ENCODE measurements around the gene DIAPH1. TPM values are rescaled to one million over a fixed set of nuclear protein-coding genes. Genes with fewer than 3 reads are reported as not detected.
A peak's percentile ranks its signal among the peaks of the same experiment; 100 is the strongest.

Gene DIAPH1
- total RNA-seq, 2 donors from 2014 or later = 186 to 268 TPM

DNA sequence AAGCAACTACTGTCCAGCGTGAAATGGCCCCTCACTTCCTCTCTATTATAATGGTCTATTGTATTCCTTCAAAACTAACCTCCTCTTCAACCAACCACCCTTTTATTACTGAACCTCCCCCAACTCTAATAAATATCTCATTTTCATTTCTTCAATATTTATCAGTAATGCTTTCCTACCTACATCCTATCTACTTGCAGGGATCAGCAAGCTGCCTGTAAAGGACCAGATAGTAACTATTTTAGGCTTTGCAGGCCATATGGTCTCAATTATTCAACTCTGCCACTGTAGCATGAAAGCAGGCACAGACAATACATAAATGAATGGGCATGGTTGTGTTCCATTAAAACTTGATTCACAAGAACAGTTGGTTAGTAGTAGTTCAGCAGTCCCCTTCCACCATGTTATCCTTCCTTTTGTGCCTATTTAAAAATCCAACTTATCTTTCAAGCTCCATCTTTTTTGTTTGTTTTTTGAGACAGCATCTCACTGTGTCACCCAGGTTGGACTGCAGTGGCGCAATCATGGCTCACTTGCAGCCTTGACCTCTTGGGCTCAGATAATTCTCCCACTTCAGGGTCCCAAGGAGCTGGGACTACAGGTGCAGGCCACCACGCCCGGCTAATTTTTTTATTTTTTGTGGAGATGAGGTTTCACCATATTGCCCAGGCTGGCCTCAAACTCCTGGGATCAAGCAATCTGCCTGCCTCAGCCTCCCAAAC, 84.1 kb downstream of the DIAPH1 start:
- peak overlapping the region; percentile 62 for H3K27ac Mint-ChIP-seq
- peaks cover 5% of the 10 kb centered on the region for H3K4me1 Mint-ChIP-seq
- H3K36me3 Mint-ChIP-seq (ENCODE audit: low read depth) = peaks cover 20% of the 10 kb centered on the region
- H3K4me3 Mint-ChIP-seq = no peak overlapping the region
- no peak for ATAC-seq (replicated peaks)
- H3K27me3 Mint-ChIP-seq = no peaks in the 10 kb centered on the region
- H3K9me3 Mint-ChIP-seq = no peaks in the 10 kb centered on the region

GRCh38 chr5:141533897-141534296, 84.9 kb downstream of the DIAPH1 start:
- Mint-ChIP-seq H3K4me3 (no peak overlapping the region), H3K27ac (peak overlapping the region; percentile 62), H3K27me3 (no peaks in the 10 kb centered on the region), H3K4me1 (peaks cover 5% of the 10 kb centered on the region), H3K36me3 (ENCODE audit: low read depth) (peaks cover 12% of the 10 kb centered on the region), H3K9me3 (no peaks in the 10 kb centered on the region)
- ATAC-seq (replicated peaks) = no peak

DNA sequence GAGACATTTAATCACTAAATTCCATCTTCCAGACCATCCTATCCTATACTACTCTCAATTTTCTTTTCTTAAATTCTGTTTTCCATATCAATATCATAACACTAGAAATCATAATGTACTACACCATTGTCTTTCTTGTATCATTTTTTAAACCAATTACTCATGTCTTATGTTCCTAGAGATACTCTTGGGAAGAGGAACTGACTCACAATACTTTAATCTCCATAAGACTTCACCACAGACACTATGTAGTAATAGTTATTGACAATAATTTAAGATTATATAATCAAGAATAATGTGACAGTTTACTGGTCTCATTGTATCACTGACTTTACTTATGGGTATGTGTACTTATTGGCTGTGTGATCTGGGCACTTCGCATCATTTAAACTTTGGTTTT, 86.1 kb downstream of the DIAPH1 start:
- Mint-ChIP-seq H3K4me3 (no peak overlapping the region), H3K4me1 (peaks cover 5% of the 10 kb centered on the region), H3K36me3 (ENCODE audit: low read depth) (peaks cover 6% of the 10 kb centered on the region), H3K9me3 (no peaks in the 10 kb centered on the region), H3K27ac (no peak overlapping the region), H3K27me3 (no peaks in the 10 kb centered on the region)
- ATAC-seq (replicated peaks) = no peak

- no peaks in the 10 kb centered on the region for H3K27me3 Mint-ChIP-seq
- peaks cover 9% of the 10 kb centered on the region for H3K4me1 Mint-ChIP-seq
- no peak overlapping the region for H3K27ac Mint-ChIP-seq
- no peaks in the 10 kb centered on the region for H3K9me3 Mint-ChIP-seq
- no peak for ATAC-seq (replicated peaks)
- H3K4me3 Mint-ChIP-seq = no peak overlapping the region
- H3K36me3 Mint-ChIP-seq (ENCODE audit: low read depth) = no peaks in the 10 kb centered on the region
Observed at GRCh38 chr5:141529873-141530272, 88.9 kb downstream of the DIAPH1 start.

- Mint-ChIP-seq H3K4me3 (no peak overlapping the region), H3K4me1 (peaks cover 9% of the 10 kb centered on the region), H3K27me3 (no peaks in the 10 kb centered on the region), H3K27ac (no peak overlapping the region), H3K36me3 (ENCODE audit: low read depth) (no peaks in the 10 kb centered on the region), H3K9me3 (no peaks in the 10 kb centered on the region)
- ATAC-seq (replicated peaks) = peak; percentile 40
Observed at GRCh38 chr5:141529002-141529401, 89.8 kb downstream of the DIAPH1 start.

DNA sequence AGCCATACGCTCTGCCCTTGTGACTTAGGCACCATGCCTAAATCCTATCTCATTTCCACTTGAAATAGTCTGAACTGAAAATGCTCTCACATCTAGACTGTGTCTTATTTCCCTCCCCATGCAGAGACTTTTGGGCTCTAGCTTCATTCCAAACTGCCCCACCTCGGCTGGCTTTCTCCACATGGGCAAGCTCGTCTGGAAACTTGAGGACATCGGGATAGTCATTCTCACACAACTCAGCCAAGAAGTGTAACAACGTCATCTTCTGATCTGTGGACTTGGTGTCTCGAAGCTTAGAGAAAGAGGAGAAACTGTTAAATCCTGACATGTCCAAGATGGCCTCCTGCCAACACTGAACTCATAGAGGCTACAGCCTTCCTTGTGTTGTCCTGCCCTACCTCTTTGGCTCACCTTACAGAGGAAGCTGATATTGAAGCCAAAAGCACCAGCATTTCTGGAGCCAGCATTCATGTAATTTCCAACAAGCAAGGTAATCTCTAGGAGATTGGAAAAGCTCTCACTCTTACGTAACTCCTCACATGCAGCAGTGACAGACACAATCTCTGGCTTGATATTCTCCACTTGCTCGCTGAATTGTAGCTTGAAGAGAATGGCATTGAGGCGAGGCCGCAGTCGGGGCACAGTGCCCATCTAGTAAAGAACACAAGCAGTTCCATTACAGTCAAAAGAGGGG, 90.4 kb downstream of the DIAPH1 start:
- Mint-ChIP-seq H3K4me1 (peaks cover 9% of the 10 kb centered on the region), H3K27me3 (no peaks in the 10 kb centered on the region), H3K4me3 (no peak overlapping the region), H3K36me3 (ENCODE audit: low read depth) (no peaks in the 10 kb centered on the region), H3K27ac (no peak overlapping the region), H3K9me3 (no peaks in the 10 kb centered on the region)
- ATAC-seq (replicated peaks) = no peak

DNA sequence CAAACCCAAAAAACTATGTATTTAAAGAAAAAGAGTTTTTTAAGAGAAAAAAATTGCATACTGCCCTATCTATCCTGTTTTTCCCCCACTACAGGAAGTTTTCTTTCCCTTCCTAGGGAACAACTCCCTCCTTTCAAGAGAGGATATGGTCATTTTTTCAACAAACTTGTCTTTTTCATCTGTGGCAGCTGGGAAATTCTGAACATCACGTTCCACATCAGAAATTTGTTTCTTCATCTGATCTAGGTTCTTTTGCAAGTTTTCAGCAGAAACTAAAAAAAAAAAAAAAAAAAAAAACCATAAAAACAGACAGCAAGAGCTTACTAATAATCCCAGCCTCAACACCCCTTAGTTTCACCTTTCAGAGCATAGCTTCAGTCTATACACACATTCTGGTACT, 91.4 kb downstream of the DIAPH1 start:
- ATAC-seq (replicated peaks) = no peak
- Mint-ChIP-seq H3K27ac (peak overlapping the region; percentile 78), H3K4me1 (peaks cover 12% of the 10 kb centered on the region), H3K9me3 (no peaks in the 10 kb centered on the region), H3K36me3 (ENCODE audit: low read depth) (no peaks in the 10 kb centered on the region), H3K4me3 (no peak overlapping the region), H3K27me3 (no peaks in the 10 kb centered on the region)

DNA sequence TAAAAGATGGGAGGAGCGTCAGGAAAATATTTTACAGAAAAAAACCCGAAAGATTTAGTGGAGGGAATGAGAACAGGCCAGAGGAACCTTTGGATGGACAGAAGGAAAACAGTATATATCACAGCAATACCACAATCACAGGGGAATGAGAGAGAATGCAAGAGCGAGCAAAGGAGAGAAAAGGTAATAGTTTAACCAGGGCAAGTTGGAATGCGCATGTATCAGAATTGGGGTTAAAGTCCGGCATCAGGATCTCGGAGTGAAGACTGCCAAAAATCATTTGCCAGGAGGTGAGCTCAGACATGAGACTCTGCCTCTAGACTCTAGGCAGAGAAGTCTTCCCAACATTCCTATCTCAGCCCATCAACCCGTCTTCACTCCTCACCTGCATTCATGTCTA, 93.1 kb downstream of the DIAPH1 start:
- no peak for ATAC-seq (replicated peaks)
- no peaks in the 10 kb centered on the region for H3K27me3 Mint-ChIP-seq
- peak overlapping the region; percentile 35 for H3K27ac Mint-ChIP-seq
- no peaks in the 10 kb centered on the region for H3K36me3 Mint-ChIP-seq (ENCODE audit: low read depth)
- no peak overlapping the region for H3K4me3 Mint-ChIP-seq
- H3K9me3 Mint-ChIP-seq = no peaks in the 10 kb centered on the region
- peaks cover 25% of the 10 kb centered on the region for H3K4me1 Mint-ChIP-seq

DNA sequence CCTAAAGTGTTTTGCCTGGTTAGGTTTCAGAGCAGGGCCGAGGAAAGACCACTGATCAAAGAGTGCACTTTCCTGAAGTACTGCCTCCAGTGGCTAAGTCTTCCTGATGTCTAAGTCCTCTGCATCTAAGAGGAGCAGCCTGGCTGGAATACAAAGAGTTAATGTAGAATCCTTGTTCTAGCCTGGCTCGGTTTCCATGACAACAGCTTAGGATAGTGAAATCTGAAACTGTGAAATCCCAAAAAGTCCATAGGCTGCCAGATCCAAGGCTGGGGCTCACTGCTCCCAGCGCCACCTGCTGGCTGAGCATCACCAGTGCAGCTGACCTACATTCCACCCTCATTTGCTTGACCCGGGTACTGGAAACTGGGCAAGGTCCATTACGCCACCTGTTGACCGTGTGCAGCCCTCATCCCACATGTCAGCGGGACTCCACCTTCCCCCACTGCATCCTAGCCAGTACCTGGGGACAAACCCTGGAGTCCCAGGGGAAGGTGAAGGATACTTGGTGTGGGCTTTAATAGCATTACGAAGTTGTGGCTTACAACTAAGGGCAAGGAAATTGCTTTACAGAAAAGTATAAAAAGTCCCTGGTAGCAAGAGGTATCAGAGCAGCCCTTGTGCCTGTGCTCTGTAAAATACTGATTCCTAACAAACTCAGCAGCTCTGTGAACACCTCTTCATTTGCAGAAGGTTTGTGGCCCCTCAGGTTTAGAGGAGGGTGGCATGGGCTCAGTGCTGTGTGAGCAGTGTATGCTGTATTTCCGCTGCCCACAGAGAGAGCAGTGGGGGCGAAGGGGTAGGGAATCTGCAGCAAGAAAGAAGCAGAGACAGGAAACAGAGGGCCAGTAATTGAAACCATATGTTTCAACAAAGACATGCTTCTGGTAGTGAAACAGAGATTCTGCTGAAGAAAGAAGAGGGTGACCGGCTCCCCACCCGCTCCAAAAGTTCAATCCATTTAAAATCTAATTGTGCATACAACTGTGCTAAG, 93.9 kb downstream of the DIAPH1 start:
- peak; percentile 56 for ATAC-seq (replicated peaks)
- H3K27ac Mint-ChIP-seq = peak overlapping the region; percentile 35
- H3K36me3 Mint-ChIP-seq (ENCODE audit: low read depth) = no peaks in the 10 kb centered on the region
- no peaks in the 10 kb centered on the region for H3K9me3 Mint-ChIP-seq
- H3K4me1 Mint-ChIP-seq = peaks cover 25% of the 10 kb centered on the region
- no peak overlapping the region for H3K4me3 Mint-ChIP-seq
- no peaks in the 10 kb centered on the region for H3K27me3 Mint-ChIP-seq

DNA sequence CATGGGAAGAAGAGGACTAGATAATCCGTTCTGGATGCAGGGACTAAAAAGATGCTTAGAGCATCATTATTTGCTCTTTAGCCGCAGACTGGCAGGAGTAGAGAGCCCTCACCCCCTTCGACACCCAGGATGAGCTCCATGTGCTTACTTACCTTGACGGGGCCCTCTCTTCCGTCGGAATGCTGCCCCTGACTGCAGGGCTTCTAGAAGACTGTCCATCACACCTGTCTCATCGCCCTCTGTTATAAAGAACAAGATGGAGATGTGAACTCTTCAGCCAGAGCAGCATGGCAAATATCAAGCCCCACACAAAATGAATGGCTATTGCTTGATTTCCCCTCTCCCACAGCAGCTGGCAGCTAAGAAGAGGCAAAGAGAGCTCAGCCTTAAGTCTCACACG, 94.8 kb downstream of the DIAPH1 start:
- no peaks in the 10 kb centered on the region for H3K27me3 Mint-ChIP-seq
- no peak overlapping the region for H3K4me3 Mint-ChIP-seq
- no peaks in the 10 kb centered on the region for H3K36me3 Mint-ChIP-seq (ENCODE audit: low read depth)
- peak overlapping the region; percentile 35 for H3K27ac Mint-ChIP-seq
- H3K9me3 Mint-ChIP-seq = no peaks in the 10 kb centered on the region
- peaks cover 25% of the 10 kb centered on the region for H3K4me1 Mint-ChIP-seq
- ATAC-seq (replicated peaks) = no peak

DNA sequence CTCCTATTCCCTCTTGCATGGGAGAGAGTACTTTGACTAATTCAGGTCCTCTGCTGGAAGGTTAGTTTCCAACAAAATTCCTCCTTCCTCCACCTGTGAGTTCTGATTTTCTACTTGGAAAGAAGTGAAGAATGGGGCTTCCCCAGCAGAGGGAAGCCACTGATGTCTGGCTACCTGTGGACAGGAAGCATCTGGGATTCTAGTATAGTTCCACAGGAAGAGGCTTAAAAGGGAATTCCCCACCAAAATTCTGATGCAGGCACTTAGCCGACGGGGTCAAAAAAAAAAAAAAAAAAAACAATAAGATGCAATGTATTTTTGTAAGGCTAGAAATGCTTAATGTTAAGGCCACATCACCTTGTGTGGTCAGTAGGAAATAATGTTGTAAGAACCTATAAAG, 96.5 kb downstream of the DIAPH1 start:
- ATAC-seq (replicated peaks) = no peak
- no peaks in the 10 kb centered on the region for H3K36me3 Mint-ChIP-seq (ENCODE audit: low read depth)
- H3K27ac Mint-ChIP-seq = peak overlapping the region; percentile 53
- no peaks in the 10 kb centered on the region for H3K27me3 Mint-ChIP-seq
- H3K9me3 Mint-ChIP-seq = no peaks in the 10 kb centered on the region
- H3K4me3 Mint-ChIP-seq = peak overlapping the region; percentile 42
- H3K4me1 Mint-ChIP-seq = peaks cover 25% of the 10 kb centered on the region

DNA sequence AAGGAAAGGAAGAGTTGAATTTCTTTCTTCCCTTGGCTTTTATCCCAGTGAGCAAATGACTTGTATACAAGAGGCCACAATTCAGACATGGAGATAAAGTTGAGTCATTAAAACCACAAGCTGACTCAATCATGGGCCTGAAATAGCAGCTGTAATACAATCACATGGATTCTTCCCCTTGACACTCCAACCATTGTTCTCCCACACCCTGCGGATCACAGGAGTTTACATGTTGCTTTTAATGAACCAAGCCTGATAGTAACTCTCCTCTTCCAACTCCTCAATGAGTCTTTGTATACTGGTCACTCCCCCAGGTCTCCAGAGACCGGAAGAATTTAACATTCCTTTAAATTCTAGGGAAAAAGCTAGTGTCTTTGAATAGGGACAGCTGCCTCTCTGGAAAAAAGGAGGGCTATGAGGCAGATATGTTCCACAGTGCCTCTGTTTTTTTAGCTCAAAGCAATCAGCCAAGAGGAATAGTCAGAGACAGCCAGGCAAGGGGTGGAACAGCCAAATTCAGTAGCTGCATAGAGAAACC, 97.5 kb downstream of the DIAPH1 start:
- no peaks in the 10 kb centered on the region for H3K27me3 Mint-ChIP-seq
- peak overlapping the region; percentile 24 for H3K27ac Mint-ChIP-seq
- no peaks in the 10 kb centered on the region for H3K9me3 Mint-ChIP-seq
- peak overlapping the region; percentile 7 for H3K4me3 Mint-ChIP-seq
- peak; percentile 91 for ATAC-seq (replicated peaks)
- H3K36me3 Mint-ChIP-seq (ENCODE audit: low read depth) = no peaks in the 10 kb centered on the region
- H3K4me1 Mint-ChIP-seq = peaks cover 26% of the 10 kb centered on the region

DNA sequence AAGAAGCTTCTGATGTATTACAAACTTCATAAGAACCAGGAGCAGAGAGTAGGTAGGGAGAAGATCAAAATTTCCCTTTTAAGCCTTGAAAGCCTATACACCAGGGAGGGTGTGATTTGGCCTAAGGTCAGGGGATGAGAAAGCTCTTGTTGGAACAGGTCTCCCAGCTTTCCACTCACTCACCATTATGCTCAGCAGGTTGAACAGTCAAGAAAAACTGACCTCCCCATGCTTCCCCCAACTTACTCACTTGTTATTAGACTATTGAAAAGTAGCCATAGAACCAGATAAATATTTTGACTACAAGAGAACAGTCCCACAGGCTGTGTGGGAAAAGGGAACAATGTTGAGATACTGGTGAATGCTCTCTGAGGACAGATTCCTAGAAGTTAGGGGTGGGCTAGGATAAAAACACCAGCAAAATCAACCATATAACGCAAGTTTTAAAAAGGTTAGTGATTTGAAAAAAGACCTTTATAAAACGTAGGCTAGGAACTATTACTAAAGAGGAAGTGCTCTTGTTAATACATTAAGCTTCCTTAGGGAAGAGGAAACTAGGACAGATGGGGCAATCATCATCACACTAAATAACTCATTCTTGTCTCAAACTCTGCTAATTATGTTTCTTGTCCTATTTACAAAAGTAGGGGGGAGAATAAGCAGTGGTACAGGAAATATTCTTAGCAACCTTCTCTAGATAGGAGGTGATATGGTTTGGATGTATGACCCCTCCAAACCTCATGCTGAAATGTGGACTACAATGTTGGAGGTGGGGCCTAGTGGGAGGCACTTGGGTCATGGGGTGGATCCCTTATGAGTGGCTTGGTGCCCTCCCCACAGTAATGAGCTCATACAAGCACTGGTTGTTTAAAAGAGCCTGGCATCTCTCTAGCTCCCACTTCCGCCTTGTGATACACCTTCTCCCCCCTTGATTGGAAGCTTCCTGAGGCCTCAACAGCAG, 98.9 kb downstream of the DIAPH1 start:
- Mint-ChIP-seq H3K27ac (peak overlapping the region; percentile 24), H3K4me1 (peaks cover 27% of the 10 kb centered on the region), H3K36me3 (ENCODE audit: low read depth) (no peaks in the 10 kb centered on the region), H3K4me3 (no peak overlapping the region), H3K27me3 (no peaks in the 10 kb centered on the region), H3K9me3 (no peaks in the 10 kb centered on the region)
- ATAC-seq (replicated peaks) = no peak

Data from activated T-helper 17 cell treated with anti-CD3 and anti-CD28 coated beads, Interleukin-2, amount 50 U/mL, for 72 hours (primary cell).